ENCODE measurements around the gene SDF2L1.
"Not testable (repeated sequence)": the region's sequence is repeated elsewhere in the genome, so short reads cannot be mapped to it uniquely, and the experiment has no call there.

The SDF2L1 gene

DNA sequence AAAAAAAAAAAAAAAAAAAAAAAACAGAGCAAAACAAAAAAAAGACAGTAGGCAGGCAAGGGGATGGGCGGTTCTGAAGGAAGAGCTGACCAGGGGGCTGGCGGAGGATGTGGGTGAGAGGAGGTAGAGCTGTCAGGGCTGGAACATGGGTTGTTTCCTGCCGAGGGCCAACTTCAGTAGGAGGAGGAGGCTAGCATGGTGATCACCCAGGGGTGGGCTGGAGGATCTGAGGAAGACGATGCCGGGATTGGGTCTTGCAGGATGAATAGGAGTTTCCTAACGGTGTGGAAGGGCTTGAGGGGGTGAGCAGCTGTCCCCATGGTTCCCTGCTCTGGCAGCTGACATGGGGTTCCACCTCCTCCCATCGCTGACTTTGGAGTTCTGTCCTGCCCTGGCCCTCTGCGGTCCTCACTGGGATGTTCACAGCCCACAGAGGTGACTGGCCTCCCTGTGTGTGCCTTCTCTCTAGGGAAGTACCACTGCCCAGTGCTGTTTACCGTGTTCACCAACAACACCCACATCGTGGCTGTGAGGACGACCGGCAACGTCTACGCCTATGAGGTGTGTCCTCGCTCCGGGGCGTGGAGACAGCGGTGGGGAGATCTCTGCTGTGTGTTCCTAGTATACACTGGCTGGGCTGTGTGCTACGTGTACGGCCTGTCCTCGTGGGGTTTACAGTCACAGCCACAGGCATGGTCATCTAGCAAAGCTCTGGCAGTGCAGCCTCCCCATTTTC is 38.9 kb downstream of the SDF2L1 start:
- no peak overlapping the region for H3K4me3 ChIP-seq (ENCODE audit: low read length)
- DNase-seq (ENCODE audit: low read depth, low spot score), result no peak

DNA sequence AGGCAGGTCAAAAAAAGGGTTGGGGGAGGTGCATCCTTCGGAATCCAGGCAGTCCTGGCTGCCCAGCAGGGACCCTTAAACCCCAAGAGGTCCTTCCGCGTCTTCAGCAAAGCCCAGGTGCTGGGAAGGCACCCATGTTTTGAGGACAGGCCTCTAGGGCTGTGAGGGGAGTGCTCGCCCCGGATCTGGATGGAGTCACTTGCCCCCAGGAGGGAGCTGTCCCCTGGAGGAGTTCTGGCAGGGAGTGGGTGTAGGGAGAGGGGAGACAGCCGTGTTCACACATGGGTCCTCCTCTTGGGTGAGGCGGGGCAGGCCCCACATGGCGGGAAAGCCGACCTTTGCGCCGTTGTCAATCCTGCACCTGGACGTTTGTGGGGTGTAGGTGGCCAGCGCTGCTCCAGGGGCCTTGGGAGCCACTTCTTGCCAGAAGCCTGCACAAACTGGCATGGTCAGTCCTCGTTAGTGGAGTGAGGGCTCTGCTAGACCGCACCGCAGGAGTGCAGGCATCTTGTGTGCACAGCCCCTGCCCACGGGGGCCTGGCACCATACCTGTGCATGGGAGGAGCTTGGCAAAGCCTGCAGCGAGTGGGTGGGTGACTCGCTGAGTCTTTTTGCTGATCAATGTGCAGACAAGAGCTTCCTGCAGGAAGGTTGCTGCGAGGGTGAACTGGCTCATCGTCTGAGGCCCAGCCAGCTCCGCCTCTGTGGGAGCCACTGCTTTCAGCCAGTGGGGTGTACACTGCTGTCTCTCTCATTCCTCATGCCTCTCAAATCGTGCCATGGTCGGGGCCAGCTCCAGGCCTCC is 39.7 kb downstream of the SDF2L1 start:
- no peak overlapping the region for H3K4me3 ChIP-seq (ENCODE audit: low read length)
- DNase-seq (ENCODE audit: low read depth, low spot score), result no peak

DNA sequence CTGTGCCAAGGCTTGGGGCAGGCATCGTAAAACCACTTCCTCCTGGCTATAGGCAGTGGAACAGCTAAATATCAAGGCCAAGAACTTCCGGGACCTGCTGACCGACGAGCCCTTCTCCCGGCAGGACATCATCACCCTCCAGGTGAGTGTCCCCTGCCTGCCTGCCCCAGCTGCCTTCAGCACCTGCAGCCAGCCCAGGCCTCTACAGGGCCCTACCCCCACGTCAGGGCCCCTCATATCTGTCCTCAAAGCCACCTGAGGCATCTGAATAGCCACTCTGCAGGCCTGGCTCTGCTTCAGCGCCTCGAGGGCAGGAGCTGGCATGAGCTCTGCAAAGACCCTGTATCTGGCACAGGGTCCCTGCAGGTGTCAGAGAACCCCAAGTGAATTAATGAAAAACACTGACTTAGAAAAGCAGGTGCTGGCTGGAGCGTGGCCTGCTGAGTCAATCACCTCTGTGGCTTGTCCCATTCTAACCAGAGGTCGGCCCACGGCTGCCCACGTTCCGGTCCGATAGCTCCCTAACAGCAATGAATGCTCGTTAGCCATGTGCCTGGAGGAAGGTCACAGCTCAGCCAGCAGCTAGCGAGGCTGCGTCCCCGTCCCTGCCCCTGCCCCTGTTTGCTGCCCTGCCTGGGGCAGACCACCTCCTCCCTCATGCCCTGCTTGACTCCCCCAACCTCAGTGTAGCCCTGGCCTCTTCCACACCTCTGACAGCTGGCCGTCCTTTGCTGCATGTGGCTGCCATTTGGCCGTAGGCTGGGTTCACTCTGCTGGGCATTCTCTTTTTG is 40.5 kb downstream of the SDF2L1 start:
- DNase-seq (ENCODE audit: low read depth, low spot score), result no peak
- H3K4me3 ChIP-seq (ENCODE audit: low read length), result no peak overlapping the region

DNA sequence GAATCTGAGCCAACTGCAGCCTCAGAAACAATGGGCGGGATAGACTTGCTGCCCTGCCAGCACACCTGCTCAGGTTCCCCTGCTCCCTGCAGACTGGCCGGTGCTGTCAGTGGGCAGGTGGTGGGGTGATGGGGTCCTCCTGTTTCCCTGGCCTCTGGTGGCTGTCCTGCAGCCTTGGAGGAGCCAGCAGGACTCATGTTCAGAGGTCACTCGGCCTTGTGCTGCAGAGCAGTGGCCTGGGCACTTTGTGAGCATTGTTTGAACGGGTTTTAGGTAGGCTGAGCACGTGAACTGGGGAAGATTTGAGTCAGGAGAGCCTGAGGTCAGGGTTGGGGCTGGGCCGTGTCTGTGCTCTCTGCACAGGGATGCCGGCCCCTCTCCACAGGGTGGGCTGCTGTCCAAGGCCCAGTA is 41.3 kb downstream of the SDF2L1 start:
- DNase-seq (ENCODE audit: low read depth, low spot score), result no peak
- no peak overlapping the region for H3K4me3 ChIP-seq (ENCODE audit: low read length)

DNA sequence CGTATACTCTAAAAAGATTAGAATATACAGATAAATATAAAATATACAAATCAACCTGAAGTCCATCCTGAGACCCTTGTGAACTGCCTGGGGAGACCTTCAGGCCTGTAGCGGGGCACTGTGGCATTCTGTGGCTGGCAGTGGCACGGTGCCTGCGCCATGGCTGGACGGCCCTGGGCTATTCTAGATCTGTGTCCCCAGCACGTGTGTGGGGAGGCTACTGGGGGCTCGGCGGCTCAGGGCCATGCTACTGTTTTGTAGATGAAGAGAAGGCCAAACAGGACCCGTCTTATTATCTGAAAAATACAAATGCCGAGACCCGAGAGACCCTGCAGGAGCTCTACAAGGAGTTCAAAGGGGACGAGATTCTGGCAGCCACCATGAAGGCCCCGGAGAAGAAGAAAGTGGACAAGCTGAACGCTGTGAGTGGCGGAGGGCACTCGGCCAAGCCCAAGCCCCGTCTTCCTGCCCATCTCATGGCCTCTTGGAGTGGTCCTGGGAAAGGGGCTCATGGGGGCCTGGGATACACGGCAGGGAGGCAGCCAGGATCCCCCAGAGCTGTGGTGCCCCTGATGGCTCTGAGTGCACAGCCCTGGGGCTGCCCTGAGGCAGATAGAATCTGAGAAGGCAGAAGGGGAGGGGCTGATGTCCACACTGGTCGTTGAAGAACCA is 42.5 kb downstream of the SDF2L1 start:
- no peak overlapping the region for H3K4me3 ChIP-seq (ENCODE audit: low read length)
- no peak for DNase-seq (ENCODE audit: low read depth, low spot score)

DNA sequence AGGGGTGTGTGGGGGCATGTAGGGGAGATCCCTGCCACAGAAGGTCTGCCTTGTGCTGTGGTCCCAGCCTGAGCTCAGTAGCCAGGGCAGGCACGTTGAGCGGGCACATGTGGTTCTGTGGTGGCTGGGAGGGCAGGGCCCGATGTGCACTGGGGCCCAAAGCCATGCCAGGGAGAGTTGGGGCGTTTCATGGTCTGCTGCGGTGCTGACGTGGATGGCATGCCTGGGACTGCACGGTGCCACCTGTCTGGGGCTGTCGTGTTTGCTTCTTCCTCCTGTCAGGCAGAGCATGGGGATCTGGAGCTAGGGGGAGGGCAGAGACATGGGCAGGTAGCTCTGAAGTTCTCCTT is 43.0 kb downstream of the SDF2L1 start:
- DNase-seq (ENCODE audit: low read depth, low spot score), result no peak
- H3K4me3 ChIP-seq (ENCODE audit: low read length), result no peak overlapping the region

DNA sequence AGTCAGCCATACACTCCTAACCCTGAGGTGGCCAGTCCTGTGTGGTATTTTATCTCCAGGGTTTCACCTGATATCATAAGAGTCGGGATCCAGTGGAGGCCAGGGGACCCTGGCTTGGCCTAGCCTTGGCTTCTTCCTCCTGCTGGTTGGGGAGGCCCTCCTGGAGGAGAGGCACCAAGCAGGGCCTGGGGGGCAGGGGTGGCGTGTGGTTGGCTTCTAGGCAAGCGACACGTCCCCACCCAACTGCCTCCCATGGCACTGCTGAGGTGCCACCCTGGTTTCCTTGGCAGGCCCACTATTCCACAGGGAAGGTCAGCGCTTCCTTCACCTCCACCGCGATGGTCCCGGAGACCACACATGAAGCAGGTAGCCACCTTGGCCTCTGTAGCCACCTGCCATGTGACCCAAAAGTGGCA is 44.1 kb downstream of the SDF2L1 start:
- no peak overlapping the region for H3K4me3 ChIP-seq (ENCODE audit: low read length)
- DNase-seq (ENCODE audit: low read depth, low spot score), result no peak

DNA sequence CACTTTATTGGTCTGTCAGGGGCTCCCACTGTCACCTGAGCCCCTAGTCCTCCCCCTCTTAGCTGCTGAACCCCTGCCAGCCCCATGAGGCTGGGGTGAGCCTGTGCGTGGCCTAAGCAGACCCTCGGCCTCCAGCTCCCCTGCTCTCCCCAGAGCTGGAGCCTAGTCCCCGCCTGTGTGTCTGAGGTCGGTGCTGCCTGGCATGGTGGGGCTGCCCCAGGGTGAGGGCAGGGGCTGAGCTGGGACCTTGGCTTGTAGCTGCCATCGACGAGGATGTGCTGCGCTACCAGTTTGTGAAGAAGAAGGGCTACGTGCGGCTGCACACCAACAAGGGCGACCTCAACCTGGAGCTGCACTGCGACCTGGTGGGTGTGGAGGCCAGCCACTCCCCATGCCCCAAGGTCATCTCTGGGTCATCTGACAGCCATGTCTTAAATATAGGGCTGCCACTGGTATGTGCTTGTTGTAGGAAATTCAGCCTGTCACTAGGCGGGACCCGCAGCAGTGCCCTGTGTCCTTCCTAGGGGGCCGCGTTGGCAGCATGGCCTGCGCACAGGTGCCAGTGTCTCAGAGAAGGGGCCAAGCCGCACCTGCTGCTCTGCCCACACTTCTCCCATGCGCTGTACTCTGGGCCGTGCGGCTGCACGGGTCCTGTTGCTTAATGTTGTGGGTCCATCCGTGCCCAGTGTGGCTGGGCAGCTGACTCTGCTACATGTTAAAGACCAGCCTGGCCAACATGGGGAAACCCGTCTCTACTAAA is 44.7 kb downstream of the SDF2L1 start:
- DNase-seq (ENCODE audit: low read depth, low spot score), result no peak
- H3K4me3 ChIP-seq (ENCODE audit: low read length), result no peak overlapping the region

DNA sequence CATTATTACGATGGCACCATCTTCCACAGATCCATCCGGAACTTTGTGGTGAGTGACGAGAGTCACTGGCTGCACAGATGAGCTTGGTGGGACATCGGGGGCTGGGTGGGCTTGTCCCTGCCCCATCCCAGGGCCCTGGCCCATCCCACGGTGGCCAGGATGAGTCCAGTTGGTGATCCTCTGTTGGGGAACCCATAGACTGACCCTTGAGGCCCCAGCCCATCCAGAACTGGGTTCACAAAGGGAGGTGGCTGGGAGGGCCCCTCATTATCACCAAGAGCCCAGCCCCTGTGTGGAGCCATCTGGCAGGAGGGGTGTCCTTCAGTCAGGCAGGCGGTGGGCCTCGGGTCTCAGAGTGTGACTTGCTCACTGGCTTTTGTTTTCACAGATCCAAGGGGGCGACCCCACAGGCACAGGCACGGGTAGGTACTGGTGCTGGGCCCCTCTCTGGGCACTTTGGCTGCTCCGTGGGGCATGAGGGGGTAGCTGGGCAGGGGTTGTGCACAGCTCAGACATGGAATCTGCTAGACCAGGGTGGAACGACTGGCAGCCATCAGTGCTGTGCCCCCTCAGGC is 45.7 kb downstream of the SDF2L1 start:
- no peak for DNase-seq (ENCODE audit: low read depth, low spot score)
- H3K4me3 ChIP-seq (ENCODE audit: low read length), result no peak overlapping the region

DNA sequence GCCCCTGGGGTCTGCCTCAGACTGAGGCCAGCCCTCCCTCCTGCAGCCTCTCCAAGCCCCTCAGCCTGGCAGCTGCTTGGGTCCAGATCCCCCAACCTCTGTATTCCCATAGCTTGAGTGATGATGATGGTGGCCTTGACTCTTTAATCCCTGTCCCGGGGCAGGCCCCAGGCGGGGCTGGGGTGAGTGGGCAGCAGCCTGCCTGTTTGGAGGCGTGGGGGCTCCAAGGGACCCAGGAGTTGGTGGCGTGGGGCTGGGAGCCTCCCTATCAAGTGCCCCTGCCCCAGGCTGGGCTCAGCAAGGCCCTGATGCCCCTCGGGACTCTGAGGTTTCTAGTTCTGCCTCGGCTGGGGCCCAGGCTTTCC is 46.2 kb downstream of the SDF2L1 start:
- H3K4me3 ChIP-seq (ENCODE audit: low read length), result no peak overlapping the region
- no peak for DNase-seq (ENCODE audit: low read depth, low spot score)

DNA sequence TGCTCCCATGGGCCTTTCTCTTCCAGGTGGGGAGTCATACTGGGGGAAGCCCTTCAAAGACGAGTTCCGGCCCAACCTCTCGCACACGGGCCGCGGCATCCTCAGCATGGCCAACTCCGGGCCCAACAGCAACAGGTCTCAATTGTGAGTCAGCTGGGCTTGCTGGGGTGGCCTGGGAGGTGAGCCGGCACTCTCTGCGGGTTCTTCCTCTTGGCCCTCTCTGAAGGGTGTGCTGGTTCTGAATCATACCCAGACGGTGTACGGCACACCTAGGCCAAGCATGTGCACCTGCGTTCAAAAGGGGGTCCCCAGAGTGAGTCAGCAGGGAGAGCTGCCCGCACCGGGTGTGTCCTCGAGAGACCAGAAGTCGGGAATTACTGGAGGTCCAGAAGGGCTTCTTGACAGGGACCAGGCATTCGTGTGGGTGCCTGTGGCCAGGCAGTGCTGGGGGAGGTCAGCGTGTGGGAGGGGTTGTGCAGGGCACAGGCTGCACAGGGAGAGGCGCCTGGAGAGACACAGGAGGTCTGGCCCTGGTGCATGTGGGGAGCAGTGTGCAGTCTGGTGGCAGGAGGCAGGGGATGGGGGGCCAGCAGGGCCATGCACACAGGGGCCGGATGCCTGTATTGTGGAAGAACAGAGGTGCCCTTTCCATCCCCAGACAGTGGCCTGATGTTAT is 46.7 kb downstream of the SDF2L1 start:
- DNase-seq (ENCODE audit: low read depth, low spot score), result no peak
- H3K4me3 ChIP-seq (ENCODE audit: low read length), result no peak overlapping the region

DNA sequence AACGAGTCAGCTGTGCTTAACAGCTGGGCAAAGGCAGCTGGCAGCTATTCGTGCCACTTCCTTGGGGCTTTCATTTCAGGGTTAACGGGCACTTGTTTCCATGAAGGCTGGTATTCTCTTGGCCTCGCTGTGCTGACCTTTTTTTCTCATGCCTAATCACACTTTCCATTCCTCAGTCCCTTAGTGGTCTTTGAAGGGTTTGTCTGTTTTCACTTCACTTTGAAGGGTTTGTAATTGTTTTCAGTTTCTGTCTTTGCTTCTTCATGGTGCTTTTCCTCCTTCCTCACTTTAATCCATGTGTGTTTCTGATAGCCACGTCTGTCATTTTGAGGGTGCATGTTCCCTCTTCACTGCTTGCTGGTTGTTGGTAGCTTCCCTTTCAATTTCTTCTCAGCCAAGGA is 48.3 kb downstream of the SDF2L1 start:
- DNase-seq (ENCODE audit: low read depth, low spot score), result no peak
- no peak overlapping the region for H3K4me3 ChIP-seq (ENCODE audit: low read length)

DNA sequence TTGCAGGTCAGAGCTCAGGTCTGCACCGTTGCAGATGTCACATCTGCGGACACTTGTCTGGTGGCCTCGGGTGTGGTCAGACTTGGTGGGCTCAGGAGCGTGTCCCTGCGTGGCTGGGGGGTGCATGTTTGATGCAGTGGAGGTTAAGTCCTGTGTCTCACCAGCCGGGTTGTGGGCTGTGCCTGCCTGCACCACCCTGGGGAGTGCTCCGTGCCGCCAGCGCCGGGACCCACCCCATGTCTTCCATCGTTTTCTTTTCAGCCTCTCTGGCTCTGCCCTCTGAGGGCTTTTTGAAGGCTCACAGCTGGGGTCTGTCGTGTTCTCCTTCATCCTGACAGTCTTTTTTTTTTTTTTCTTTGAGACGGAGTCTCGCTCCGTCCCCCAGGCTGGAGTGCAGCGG is 49.7 kb downstream of the SDF2L1 start:
- H3K4me3 ChIP-seq (ENCODE audit: low read length), result no peak overlapping the region
- DNase-seq (ENCODE audit: low read depth, low spot score), result no peak

DNA sequence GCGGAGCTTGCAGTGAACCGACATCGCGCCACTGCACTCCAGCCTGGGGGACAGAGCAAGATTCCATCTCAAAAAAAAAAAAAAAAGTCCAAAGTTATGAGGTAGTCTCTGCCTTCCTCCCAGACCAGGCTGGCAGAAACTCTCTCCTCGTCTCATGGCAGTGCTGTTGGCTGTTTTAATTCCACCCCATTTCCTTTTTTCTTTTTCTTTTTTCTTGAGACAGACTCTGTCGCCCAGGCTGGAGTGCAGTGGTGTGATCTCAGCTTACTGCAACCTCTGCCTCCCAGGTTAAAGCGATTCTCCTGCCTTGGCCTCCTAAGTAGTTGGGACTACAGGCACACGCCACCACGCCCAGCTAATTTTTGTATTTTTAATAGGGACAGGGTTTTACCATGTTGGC is 50.8 kb downstream of the SDF2L1 start:
- not testable (repeated sequence) for H3K4me3 ChIP-seq (ENCODE audit: low read length); DNase-seq (ENCODE audit: low read depth, low spot score)

DNA sequence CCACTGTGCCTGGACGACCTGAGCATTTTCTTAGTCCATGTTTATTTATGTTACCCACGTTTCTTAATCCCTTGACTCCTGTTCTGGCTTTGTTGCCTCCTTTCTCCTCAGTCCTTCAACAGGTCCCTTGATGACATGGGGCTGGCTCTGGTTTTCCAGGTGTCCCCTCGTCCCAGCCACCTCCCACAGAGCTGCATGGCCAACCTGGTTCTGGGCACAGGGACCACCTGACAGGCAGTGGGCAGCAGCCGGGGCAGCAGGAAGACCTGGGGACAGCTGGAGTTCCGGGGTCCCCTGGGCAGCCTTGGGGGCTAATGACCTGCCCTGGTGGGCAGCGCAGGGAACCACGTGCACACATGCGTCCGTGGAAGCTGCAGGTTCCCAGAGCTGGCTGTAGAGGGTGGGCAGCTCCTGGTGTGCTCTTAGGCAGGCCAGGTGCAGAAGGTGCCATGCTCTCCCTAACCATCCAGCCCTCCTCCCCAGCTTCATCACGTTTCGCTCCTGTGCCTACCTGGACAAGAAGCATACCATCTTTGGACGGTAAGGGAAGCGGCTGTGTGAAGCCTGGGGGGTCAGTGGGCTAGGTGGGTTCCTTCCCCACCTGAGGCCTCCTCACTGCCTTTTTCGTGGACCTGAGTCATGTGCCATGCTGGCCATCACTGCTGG is 51.4 kb downstream of the SDF2L1 start:
- no peak overlapping the region for H3K4me3 ChIP-seq (ENCODE audit: low read length)
- no peak for DNase-seq (ENCODE audit: low read depth, low spot score)
